Epidermal melanocyte (primary cell): ENCODE data around the gene KIF19.

Experiments
- DNase-seq: peaks from one replicate; pipeline ENCODE4 v3.0.0; 2011; ENCODE audit warnings: low spot score; ENCODE audit not compliant: insufficient read length

Gene KIF19

DNA sequence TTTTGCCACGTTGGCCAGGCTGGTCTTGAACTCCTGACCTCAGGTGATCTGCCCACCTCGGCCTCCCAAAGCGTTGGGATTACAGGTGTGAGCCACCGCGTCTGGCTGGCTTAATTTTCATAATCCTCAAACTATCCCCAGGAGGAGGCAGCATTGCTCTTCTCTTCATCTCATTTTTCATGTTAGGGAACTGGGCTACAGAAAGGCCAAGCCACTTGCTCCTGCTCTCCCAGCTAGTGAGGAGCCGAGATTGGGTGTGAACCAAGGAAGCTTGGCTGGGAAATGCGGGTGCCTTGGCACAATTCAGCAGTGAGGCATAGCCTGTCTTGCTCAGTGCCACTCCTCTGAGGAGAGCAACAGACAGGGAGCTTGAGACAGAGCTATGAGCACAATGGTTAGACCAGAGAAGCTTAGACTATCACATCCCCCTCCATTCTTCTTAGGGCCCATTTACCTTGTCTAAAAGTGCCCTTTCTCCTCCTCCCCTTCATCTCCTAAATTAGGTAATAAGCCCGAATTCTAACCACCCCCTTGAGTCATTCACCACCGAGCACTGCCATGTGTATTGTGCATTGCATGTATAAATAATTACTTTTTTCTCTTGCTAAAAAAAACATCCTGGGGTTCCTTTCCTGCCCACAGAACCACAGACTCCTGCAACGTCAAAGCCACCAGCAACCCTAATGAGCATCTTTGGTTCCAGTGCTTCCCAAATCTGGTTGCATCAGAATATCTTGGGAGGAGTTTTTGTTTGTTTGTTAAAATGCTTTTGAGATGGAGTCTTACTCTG lies 20.0 kb upstream of the KIF19 start:
- no peak for DNase-seq

DNA sequence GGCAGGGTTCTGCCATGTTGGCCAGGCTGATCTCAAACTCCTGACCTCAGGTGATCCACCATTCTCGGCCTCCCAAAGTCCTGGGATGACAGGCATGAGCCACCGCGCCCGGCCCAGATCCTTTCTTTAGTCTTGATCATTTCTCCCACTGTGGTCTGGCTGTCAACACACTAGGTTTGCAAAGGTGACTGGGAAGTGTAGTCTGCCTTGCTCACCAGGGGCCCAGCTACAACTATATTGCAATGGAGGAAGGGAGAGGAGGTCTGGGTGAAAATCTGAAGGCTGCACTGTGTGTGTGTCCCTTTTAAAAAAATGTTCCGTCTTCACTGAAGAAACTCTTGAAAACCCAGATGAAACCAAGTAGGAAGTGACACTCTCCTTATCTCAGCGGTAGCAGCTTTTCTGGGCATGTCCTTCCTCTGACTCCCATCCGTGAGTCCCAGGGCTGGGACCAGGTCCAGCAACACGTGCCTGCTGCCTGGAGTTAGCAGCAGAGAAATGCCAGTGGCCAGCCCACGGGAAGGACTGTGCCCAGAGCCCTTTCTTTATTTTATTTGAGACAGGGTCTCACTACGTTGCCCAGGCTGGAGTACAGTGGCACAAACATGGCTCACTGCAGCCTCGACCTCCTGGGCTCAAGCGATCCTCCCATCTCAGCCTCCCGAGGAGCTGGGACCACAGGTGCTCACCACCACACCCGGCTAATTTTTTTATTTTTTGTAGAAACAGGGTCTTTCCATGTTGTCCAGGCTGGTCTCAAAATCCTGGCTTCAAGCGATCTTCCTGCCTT lies 17.8 kb upstream of the KIF19 start:
- DNase-seq, result no peak

DNA sequence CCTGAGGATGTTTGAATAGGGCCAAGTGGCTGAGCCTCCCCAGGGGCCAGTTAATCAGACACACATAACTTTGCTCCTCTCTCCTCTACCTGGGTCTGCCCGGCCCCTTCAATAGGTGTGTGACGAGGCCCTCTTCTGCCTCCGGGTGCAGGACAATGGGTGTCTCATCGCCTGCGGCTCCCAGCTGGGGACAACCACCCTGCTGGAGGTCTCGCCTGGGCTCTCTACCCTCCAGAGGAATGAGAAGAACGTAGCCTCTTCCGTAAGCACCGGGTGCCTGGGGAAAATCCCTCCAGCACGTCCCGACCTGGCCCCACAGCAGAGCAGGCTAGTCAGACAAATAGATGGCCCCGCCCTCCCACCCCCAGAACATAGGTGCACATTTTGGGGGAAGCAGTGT lies 16.1 kb upstream of the KIF19 start:
- no peak for DNase-seq

DNA sequence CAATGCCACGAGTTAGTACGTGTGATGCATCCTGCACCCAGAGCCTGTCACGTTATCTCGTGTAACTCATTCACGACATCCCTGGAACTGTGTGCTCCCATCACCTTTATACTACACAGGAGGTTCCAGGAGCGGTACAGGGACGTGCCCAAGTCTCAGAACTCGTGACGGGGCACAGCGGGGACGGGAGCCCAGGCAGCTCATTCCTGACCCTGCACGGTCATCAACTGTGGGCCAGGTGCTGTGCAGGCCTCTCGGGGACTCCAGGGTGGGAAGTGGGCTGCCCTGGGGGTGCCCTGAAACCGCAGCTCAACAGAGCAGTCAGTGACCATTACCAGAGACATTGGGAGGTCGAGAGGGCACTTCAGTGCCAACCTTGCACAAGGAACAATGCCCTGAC lies 11.1 kb upstream of the KIF19 start:
- no peak for DNase-seq

DNA sequence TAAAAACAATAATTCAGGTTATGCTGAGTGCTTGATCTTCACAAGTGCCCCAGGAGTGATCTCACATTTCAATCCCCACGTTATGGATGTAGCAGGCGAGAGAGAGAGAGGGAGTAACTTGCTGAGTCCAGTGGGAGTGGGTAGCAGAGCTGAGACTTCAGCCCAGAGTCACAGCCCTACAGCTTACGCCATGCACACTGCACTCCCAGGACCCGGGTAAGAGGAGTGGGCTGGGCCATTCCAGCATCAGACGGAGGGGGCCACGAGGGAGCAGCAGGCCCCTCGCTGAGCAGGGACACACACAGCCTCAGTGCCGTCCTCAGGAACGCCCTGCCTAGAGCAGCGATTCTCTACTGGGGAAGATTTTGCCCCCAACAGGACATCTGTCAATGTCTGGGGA lies 9.8 kb upstream of the KIF19 start:
- no peak for DNase-seq

GRCh38 chr17:74317071-74317470 lies 9.0 kb upstream of the KIF19 start:
- DNase-seq, result no peak

GRCh38 chr17:74318391-74318790 lies 7.6 kb upstream of the KIF19 start:
- DNase-seq, result no peak

DNA sequence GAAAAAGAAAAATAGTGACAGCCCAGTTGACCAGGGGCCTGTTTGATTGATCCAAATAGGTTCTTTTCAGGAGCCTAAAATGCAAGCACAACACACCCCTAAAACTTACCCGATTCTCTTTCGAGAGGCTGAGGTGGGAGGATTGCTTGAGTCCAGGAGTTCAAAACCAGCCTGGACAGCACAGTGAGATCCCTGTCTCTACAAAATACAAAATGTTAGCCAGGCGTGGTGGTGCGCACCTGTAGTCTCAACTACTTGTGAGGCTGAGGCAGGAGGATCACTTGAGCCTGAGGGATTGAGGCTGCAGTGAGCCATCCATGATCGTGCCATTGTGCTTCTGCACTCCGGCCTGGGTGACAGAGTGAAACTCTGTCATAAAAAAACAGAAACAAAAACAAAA lies 1.5 kb upstream of the KIF19 start:
- no peak for DNase-seq

DNA sequence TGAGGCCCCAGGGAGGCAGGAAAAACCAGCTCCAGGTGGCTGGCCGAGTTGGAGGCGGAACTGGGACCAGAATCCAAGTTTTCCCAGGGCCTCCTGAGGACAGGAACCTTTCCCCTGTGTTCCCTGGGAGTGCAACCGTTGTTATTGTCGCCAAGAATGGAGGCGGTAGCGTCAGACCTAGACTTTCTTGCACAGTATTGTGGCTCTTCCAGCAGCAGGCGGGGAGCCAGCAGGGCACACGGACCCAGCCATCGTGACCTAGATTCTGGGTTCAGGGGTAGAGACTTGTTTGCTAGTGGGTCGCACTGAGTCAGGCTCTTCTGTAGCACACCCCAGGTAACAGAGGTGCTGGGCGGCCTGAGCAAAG lies 667 bp upstream of the KIF19 start:
- DNase-seq, result no peak

- no peak for DNase-seq
Measured at GRCh38 chr17:74326506-74326905, 480 bp downstream of the KIF19 start.

- DNase-seq, result no peak
Measured at GRCh38 chr17:74328487-74328886, 2.5 kb downstream of the KIF19 start.

GRCh38 chr17:74329378-74329777 lies 3.4 kb downstream of the KIF19 start:
- no peak for DNase-seq

GRCh38 chr17:74330446-74330845 lies 4.4 kb downstream of the KIF19 start:
- DNase-seq, result no peak

DNA sequence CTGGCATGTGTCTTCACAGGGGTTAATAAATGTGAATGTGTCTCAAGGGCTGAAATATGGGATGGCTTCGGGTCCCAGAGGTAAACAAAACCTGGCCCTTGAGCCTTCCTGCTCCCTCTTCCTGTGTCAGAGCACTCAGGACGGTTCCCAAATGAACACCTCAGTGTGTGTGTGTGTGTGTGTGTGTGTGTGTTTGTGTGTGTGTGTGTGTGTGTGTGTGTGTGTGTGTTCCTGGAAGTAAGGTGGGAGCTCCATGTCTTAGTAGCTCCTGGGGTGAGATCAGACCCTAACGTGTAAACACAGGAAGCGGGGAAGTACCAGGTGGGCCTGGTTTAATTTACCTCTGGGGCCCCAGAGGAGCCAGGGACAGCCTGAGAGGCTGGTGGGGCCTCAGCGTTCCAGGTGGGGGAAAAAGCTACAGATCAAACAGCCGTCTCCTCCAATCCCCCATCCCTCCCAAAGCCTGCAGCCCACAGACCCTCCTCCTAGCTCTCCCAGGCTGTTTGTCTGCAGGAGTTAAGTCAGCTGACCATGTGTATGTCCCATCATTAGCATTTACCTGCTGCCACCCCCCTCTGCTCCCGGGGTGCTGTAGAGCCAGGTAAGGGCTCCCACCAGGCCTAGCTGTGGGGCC lies 6.1 kb downstream of the KIF19 start:
- no peak for DNase-seq

- no peak for DNase-seq
Measured at GRCh38 chr17:74332763-74333283, 6.8 kb downstream of the KIF19 start.

DNA sequence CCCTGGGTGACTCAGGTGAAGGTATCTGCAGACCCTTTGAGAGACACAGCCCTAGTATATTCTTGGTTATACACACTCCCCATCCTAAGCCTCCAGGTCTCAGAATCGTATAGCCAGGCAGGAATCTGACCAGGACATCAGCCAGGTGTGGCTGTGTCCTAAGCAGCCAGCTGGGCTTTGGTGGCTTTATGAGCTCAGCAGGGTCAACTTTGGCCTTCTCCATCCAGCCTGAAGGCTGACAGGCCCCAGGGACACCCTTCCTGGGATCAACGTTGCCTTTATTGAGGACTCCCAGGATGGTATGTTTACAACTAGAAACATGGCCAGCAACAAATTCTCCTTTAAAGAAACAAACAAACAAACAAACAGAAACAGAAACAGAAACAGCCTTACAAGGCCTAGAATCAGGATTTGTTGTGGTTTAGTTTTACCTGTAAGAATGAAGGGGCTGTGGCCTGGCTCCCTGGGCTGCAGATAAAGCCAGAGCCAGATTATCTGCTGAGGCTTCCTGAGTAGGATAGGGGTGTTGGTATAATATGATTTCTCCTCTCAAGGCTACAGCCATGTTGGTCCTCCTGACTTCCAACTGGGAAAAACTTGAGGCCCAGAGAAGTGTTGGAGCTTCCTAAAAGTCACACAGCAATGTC lies 8.5 kb downstream of the KIF19 start:
- no peak for DNase-seq

DNA sequence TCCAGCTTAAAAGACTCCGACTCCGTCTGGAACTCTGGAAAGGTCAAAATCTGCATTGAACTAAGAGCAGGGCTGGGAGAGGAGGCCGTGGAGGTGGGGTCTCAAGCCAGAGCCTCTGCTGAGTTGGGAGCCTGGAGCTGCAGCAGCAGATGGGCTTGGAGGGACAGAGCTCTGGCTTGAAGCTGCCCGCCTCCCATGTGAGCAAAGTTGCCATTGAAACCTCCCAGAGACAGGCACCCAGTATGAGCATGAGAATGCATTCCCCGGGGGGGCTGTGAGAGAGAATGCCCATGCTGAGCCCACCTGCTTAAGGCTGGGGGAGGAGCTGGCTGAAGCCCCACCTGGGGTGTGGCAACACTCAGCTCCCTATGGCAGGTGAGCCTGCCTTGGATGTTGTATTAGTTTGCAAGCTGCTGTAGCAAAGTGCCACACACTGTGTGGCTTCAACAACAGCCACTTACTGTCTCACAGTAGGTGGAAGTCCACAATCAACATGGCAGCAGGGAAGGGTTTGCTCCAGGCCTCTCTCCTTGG lies 9.6 kb downstream of the KIF19 start:
- no peak for DNase-seq

- DNase-seq, result no peak
Measured at GRCh38 chr17:74336307-74336706, 10.3 kb downstream of the KIF19 start.

DNA sequence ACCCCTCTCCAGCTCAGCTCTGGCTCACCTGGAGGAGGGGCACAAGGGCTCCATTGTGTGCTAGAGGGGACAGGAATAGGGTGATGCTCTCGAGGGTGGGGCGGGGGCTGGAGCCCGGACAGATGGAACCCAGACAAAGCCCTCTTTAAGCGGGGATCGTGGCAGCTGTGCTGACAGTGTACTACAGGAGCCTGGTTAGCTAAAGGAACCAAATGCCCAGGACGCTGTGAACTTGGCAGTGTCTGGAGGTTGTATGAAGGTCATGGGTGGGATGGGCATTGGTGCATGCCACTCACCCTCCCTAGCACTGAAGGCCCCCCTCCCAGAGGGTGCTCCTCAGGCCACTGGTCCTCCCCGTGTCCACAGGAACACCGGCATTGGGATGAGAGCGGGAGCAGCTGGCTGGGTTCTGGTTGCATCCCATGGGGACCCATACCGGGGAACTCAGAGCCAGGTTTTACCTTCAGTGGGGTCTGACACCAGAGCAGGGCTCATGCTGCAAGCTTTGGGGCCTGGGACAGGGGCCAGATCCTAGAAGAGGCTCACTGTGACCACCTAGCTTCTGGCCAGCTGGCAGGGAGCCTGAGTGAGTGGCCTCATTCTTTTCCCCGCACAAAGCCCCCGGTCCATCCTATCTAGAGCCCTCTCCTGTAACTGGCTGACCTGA lies 11.9 kb downstream of the KIF19 start:
- no peak for DNase-seq

DNA sequence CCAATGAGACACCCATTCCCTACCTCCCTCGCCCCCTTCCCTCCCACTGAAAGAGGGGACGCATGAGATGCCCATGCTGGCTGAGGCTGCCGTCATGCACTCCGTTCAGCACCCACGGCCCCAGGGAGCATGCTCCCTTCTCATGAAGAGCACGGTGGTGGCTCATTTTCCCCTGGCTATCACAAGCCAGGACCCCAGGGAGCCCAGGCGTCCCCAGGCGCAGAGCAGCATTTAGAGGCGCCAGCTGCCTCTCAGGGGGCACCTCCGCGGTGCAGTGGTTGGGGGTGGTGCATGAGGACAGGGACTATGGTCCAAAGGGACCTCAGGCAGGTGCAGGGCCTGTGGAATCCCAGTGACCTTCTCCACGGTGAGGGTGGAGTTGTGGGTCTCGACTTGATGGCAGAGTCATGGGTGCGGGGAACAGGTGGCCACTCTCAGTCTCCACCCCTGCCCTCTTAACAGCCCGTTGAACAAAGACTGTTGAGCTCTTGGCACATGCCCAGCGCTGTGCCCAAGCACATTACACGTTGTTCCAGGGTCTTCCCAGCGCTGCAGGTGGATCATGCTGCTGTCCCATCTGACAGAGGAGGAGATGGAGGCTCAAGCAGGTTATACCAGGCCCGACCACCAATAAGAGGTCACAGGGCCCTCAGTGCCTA lies 13.6 kb downstream of the KIF19 start:
- no peak for DNase-seq
